IMR-90 (cell line): ENCODE data around the gene CIZ1.

ENCODE experiments used
- CEBPB ChIP-seq: IDR thresholded peaks from 2 replicates; pipeline ENCODE4 v1.6.1; 2012; ENCODE audit warnings: low read depth, low read length, improper control_type of control experiment
- CHD1 ChIP-seq: IDR thresholded peaks from 2 replicates; pipeline ENCODE4 v1.6.1; 2012; ENCODE audit warnings: low read depth, low read length, improper control_type of control experiment
- MAFK ChIP-seq: IDR thresholded peaks from 2 replicates; pipeline ENCODE4 v1.6.1; 2012; ENCODE audit warnings: low read depth, low read length, improper control_type of control experiment
- MAZ ChIP-seq: IDR thresholded peaks from 2 replicates; pipeline ENCODE4 v1.6.1; 2012; ENCODE audit warnings: low read depth, mild to moderate bottlenecking, low read length, improper control_type of control experiment, moderate library complexity, borderline replicate concordance
- POLR2A ChIP-seq: IDR thresholded peaks from 2 replicates; pipeline ENCODE4 v1.6.1; 2012; ENCODE audit warnings: mild to moderate bottlenecking, low read depth, low read length
- RAD21 ChIP-seq: IDR thresholded peaks from 2 replicates; pipeline ENCODE4 v1.6.1; 2012; ENCODE audit warnings: low read length, improper control_type of control experiment
- RFX5 ChIP-seq: IDR thresholded peaks from 2 replicates; pipeline ENCODE4 v1.8.0; 2012; ENCODE audit warnings: low read depth, mild to moderate bottlenecking, low read length, moderate library complexity
- TF ChIP-seq, protein P1 (sequence below): conservative IDR thresholded peaks from 2 replicates; pipeline ENCODE4 v1.5.1; 2012; ENCODE audit warnings: mild to moderate bottlenecking, low read depth, low read length, improper control_type of control experiment
- TF ChIP-seq, protein P2 (sequence below): fragments of 150-350 bp; IDR thresholded peaks from 2 replicates; pipeline ENCODE4 v1.6.1; 2017; ENCODE audit warnings: mild to moderate bottlenecking, antibody characterized with exemption, low read length, low read depth
- TF ChIP-seq, protein P3 (sequence below): fragments of 150-350 bp; IDR thresholded peaks from 2 replicates; pipeline ENCODE4 v1.6.1; 2016; ENCODE audit warnings: low read depth, mild to moderate bottlenecking, low read length, moderate library complexity, borderline replicate concordance

GRCh38 chr9:128124873-128125579, 66.3 kb downstream of the CIZ1 start:
- TF ChIP-seq, protein P1, sequence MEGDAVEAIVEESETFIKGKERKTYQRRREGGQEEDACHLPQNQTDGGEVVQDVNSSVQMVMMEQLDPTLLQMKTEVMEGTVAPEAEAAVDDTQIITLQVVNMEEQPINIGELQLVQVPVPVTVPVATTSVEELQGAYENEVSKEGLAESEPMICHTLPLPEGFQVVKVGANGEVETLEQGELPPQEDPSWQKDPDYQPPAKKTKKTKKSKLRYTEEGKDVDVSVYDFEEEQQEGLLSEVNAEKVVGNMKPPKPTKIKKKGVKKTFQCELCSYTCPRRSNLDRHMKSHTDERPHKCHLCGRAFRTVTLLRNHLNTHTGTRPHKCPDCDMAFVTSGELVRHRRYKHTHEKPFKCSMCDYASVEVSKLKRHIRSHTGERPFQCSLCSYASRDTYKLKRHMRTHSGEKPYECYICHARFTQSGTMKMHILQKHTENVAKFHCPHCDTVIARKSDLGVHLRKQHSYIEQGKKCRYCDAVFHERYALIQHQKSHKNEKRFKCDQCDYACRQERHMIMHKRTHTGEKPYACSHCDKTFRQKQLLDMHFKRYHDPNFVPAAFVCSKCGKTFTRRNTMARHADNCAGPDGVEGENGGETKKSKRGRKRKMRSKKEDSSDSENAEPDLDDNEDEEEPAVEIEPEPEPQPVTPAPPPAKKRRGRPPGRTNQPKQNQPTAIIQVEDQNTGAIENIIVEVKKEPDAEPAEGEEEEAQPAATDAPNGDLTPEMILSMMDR, result peak; percentile 55
- TF ChIP-seq POLR2A (no peak), CHD1 (no peak), MAZ (no peak), RAD21 (peak; percentile 46), CEBPB (no peak), MAFK (no peak), RFX5 (no peak)
- TF ChIP-seq, protein P2, sequence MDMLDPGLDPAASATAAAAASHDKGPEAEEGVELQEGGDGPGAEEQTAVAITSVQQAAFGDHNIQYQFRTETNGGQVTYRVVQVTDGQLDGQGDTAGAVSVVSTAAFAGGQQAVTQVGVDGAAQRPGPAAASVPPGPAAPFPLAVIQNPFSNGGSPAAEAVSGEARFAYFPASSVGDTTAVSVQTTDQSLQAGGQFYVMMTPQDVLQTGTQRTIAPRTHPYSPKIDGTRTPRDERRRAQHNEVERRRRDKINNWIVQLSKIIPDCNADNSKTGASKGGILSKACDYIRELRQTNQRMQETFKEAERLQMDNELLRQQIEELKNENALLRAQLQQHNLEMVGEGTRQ, result no peak
- TF ChIP-seq, protein P3, sequence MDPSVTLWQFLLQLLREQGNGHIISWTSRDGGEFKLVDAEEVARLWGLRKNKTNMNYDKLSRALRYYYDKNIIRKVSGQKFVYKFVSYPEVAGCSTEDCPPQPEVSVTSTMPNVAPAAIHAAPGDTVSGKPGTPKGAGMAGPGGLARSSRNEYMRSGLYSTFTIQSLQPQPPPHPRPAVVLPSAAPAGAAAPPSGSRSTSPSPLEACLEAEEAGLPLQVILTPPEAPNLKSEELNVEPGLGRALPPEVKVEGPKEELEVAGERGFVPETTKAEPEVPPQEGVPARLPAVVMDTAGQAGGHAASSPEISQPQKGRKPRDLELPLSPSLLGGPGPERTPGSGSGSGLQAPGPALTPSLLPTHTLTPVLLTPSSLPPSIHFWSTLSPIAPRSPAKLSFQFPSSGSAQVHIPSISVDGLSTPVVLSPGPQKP, result no peak
